Superior temporal gyrus (tissue), 1 donor: ENCODE measurements around the gene MLC1.

Source experiments
- DNase-seq: peaks from one replicate; pipeline ENCODE4 v3.0.0-alpha.2; 2016; ENCODE audit errors: extremely low spot score

The MLC1 gene

DNA sequence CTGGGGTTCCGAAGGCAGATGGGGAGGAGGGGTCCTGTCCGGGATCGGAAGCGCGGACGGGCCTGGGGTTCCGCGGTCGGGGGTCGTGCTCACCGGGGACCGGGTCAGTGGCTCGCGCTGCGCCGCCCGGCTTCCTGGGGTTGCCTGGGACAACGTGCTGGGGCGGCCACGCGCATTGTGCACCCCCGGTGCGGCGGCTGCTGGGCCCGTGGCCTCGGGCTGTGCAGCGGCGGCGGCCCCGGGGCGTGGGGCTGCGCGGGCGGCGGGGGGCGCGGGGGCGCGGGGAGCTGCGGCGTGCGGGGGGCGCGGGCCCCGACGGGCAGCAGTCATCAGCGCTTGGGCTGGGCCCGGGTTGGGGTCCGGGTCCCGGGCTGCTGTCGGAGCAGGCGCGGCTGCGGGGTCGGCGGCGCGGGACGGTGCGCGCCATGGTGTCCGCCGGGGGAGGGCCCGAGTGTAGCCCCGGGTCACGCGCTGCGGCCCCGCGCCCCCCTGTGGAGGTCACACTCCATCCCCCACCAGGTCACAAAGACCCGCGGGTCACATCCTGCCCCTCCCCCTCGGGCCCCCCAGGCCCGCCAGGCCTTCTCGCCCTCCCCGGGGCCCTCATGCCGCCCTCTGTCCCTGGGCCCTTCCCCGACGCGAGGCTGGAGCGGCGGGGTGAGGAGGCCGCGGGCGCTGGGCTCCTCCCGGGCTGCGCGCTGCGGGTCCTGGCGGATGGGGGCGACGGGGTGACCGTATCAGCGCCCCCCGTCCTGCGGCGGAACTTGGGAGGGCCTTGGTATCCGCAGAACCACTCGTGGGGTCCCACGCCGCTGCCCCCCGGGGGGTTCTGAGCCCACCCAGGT is 26.9 kb downstream of the MLC1 start, which contains the start of gene TTLL8:
TTLL8 (minus strand) TSS at position 238 of the 845 bp plus-strand sequence.
- no peak for DNase-seq

DNA sequence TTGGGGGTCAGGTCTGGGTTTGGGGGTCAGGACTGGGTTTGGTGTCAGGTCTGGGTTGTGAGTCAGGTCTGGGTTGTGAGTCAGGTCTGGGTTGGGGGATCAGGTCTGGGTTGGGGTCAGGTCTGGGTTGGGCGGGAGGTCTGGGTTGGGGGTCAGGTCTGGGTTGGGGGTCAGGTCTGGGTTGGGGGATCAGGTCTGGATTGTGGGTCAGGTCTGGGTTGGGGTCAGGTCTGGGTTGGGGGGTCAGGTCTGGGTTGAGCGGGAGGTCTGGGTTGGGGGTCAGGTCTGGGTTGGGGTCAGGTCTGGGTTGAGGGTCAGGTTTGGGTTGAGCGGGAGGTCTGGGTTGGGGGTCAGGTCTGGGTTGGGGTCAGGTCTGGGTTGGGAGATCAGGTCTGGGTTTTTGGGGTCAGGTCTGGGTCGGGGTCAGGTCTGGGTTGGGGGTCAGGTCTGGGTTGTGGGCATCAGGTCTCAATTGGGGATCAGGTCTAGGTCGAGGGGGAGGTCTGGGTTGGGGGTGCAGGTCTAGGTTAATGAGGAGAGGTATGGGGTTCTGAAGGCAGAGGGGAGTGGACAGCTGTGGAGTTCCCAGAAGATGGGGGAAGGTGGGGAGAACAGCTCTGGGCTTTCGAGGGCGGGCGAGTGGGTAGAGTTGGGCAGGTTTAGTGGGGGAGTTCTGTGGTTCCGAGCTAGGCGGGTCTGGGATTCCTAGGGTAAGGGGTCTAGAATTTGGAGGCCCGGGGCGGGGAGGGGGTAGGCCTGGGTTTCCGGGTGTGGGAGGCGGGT is 27.8 kb downstream of the MLC1 start:
- no peak for DNase-seq

DNA sequence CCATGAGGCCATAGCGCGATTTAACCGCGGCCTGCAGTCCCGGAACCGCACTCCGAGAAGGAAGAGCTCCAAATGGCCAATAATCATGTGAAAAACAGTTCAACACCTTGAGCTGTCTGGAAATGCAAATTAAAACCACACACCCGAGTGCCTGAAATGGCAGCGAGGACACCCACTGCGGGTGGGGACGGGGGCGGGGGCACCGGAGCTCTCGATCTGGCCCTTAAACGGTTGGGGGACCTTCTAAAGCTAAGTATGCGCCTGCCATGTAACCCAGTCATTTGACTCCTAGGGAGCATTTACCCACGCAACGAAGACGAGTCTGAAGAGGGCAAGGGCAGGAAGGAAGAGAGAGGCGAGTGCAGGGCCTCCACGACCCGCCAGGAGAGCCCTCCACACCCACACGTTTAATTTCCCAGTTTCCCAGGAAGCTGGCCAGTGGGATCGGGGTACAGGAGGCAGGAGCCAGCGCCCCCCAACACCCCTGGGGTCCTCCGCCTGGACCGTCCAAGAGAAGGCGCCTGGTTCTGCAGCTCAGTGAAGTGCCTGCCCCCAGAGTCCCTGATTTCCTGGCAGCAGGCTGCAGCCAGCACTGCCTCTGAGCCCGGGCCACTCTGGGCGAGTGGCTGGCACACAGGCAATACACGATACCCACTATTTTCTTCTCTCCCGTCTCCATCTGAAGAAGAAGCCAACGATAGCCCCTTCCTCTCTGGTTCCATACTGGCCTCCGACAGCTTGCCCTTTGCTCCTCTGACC is 28.8 kb downstream of the MLC1 start:
- no peak for DNase-seq

DNA sequence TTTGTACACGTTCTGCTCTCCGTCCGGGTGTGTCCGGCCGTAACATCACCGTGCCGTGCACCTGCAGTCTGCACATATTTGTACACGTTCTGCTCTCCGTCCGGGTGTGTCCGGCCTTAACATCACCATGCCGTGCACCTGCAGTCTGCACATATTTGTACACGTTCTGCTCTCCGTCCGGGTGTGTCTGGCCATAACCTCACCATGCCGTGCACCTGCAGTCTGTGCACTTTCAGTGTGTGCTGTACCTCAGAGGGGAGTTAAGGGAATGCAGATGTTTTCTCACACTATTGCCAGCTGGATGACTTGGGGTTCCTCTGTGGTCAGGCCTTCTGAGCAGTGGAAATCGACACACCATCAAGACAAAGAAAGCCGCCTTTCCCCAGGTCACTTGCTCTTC is 31.4 kb downstream of the MLC1 start:
- DNase-seq = no peak

DNA sequence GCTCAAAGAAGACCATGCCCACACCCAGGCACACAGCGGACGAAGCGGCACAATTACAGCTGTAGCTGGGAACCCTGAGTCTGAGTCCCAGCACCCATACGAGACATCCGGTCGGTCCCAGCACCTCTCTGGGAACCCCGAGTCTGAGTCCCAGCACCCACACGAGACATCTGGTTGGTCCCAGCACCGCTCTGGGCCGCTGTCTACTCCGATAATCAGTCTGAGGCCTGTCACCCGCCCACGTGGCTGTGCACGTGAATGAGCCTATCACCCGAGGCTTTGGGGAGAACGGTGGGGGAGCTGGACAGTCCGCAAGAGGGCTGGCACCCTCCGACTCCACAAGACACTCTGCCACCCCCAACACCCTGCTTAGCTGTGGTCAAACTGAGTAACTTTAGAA is 33.3 kb downstream of the MLC1 start:
- DNase-seq = no peak

DNA sequence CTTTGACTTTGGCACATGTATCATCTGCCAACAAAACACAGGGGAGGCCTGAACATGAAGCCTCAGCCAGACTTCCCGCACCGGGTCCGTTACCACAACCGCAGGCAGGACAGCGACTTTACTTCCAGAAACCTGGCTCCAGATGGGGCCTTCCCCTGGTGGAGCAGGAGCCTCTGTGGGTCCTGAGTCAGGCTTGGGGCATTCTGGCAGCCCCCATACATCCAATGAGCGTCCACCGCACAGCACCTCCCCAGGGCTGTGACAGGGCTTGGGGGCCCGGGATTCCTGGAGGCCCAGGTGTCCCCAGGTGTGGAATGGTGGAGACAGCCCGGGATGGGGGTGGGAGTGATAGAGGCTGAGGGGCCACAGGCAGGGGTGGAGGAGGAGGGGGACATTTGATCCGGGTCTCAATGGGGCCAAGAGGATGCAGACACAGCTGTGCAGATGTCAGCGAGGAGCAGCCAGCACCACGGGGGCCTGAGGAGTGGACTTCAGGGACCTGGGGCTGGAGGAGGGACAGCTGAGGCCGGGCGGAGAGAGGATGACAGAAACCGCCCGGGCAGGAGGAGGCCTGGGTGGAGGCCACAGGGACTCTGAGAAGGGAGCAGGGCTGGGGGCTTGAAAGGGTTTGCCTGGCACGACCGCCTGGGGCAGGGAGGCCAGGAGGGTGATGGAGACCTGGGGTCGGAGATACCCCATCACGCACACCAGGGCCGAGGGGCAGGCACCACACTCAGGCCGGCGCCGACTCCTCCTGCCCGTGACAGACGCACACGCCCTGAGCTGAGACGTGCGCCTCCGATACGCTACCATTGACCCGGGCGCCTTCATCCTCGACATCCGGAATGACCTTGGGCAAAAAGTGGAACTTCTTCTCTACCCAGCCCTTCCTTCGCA is 35.7 kb downstream of the MLC1 start:
- DNase-seq = no peak

DNA sequence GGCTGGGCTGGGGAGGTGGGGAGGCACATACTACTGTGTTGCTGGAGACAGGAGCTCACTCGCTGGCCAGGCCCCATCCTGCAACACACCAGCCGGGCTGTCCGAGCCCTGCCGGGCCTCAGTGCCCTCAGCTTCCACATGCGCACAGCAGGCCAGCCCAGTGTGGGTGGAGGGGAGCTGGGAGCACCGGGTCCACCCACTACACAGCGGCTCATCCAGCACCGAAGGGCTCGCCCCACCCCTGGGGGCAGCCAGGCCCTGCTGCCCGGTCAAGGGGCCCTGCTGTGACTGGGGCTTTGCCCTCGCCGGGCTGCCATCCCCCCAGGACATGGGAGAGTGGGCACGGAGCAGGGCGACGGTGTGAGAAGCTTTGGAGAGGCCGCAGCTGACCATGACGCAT is 36.4 kb downstream of the MLC1 start:
- DNase-seq = no peak

DNA sequence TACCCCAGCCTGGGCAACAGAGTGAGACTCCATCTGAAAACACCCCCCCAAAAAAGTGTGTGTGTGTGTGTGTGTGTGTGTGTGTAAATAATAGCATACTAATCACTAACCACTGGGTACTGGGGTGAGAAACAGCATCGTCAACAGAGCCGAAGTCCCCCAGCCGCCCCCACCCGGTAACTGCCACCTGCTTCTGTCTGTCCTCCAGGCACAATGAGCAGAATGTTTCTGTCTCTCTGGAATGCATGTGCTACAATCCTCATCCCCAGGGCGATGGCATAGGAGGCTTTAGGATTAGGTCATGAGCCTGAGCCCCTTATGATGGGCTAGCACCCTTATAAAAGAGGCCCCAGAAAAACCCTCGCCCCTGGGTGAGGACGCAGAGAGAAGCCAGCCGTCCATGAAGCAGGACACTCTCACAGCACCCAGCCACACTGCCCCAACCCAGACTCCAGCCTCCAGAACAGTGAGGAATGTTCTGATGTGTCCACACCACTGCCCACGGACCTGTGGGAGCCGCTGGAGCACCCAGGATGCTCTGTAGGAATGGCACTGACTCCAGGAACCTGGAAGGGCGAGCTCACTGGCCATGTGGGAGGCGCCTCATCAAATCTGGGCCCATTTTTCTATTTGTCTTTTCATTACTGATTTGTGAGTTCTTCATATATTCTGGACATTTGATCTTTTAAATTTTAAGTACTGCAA is 37.0 kb downstream of the MLC1 start:
- no peak for DNase-seq

DNA sequence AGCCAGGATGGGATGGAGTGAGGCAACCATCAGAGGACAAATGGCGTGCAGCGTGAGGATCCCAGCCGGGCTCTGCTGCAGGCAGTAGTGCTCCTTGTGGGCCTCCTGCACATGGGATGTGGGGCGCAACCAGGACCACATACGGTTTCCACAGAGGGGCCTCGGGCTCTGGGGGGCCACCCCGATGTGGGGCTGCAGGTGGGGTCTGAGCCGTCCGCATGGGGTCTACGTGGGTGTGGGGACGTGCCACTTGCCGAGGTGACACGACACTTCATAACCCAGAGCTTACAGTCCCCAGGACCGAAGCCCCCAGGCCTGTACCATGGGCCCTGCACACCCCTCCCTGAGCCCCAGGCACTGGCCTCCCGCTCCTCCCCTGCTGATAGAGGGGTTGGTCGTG is 37.9 kb downstream of the MLC1 start:
- no peak for DNase-seq

DNA sequence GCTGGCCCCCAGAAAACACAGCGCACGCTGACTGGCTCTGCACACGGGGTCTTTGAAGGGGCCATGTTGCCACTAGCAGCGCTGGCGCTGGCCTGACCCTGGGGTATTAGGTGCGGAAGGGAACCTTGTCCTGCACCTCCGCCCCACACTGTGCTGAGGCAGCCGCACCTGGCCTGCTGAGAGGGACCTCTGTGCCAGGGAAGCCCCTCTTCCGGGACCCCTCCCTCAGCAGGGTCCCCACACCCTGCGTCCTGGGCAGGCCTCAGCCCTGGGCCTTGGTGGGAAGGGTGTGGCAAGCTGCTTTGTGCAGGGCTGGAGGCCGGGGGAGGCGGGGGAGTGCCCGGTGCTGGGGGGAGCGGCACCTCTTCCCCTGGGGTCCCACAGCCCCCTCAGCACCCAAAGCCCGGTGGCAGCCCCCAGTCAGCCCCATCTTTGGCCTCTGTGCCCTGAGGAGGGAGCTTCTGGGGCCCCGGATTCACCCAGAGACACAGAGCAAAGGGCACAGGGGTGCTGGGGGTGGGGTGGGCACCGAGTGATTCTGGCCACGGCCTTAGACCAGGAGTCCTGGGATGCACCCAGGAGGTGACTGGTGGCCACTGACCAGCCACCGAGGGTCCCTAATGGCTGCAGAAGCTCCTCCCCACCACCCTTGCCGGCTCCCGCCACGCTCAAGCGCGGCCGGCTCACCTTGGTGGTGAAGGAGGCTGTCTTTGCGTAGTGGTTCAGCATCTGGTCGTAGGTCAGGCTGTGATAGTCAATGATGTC is 38.6 kb downstream of the MLC1 start:
- DNase-seq = no peak

DNA sequence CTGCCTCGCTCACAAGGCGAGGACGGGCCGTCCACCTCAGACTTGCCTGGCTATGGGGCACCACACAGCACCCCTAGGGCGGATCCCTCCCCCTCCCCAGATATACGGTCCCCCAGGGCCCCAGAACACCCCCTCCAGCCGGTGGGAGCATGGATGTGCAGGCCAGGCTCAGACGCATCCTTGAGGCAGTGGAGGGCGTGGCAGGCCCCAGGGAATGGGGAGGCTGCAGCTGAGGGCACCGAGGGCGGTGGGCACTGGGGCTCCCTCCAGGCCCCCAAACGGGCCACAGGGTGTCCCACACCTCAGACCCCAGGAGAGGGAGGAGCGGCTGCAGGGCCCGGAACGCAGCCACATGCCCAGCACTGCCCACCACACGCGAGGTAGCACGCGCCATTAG is 39.2 kb downstream of the MLC1 start:
- no peak for DNase-seq

DNA sequence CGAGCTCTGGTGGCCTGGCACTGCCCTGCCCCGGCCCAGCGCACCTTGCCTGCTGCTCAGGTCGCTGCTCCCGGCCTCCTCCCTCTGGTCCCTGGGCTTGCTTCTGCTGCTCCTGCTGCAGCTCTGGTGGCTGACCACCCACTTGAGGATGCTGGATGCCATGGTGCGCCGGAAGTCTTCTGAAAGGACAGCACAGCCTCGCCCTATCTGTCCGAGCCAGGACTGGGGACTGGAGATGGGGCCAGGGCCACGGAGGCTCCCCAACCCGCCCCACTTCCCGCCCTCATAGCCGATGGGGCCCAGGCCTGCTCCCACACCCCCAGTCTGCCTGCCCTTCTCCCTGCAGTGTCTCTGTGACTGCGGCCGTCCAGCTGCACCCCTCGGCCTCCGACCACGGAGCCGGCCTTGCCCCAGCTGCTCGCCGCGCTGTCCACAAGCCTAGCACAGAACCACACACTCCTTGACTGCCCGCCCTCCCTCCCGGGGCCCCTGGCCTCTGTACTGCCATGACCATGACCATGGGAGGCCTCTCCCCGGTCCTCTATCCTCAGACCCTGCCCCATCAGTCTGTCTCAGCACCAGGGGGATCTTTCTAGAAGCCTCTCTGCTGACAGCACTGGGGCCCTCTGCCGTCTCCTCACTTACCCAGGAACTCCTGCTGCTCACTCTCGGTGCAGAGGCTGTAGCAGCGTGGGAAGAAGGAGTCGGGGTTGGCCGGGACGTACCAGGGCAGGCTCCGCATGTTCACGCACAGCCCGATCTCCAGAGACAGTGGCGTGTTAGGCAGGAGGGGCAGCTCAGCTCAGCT is 39.8 kb downstream of the MLC1 start:
- DNase-seq = no peak

DNA sequence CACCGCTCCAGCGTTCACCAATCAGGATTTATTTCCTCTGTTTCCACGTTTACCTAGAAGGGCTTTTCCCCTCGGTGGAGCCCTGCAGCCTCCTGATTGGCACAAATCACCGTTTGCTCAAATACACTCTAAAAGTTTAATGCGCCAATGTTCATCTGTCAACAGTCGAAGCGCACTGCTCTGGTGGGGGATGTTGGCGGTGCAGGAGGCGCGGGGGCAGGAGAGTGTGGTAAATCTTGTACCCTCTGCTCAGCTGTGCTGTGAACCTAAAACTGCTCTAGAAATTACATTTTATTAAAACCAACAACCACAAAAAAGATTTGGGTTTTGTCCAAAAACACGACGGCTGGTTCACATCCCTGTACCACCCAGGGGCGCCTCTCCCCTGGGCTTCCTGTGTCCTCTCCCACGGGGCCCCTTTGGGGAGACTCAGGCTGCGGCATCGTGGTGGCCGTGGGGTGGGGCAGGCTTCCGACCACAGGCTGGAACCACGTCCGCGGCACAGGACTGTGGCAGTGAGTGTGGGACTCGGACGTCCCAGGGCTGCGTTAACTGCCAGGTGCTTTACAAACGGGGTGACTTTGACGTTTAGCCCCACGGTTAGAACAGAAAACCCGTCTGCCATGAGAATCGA is 40.6 kb downstream of the MLC1 start:
- no peak for DNase-seq

DNA sequence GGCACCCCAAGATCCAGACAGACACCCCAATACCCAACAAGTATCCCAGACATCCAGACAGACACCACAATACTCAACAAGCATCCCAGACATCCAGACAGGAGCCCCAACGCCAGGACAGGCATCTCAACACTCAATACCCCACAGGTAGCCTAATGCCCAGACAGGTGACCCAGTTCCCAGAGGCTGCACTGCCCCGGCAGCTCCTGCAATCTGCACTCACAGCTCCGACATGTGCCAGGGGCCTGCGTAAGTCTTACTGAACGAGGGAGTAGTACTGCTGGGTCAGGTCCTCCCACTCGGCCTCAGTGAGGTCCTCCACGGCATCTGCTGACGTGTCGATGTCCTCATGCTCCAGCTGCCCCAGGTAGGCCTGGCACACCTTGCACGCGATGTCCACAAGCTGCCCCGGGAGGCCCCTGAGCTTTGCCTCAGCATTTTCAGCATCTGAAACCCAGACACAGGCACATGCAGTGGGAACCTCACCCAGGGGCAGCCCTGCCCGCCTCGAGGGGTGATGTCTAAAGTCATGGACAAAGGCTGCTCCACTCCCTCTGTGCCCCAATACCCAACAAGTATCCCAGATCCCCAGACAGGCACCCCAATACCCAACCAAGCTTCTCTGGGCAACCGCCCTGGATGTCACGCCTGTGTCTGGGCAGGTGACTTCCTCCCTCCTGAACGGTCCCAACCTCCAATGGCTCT is 43.7 kb downstream of the MLC1 start:
- DNase-seq = no peak

DNA sequence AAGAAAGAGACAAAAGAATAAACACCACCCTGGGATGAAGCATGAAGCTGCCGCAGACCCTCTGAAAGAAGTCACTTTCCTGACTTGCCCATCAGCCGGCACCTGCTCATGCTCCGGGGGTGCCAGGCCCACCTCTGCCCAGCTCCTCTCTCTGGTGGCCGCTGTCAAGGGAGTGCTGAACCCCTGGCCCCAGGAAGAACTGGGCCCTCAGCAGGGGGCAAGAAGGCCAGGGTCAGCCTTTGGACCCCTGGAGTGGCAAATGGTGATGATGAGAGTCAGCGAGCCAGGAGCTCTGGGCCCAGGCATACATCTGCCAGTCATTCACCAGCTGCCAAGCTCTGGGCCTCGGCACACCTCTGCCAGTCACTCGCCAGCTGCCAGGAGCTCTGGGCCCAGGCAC is 44.5 kb downstream of the MLC1 start:
- DNase-seq = no peak

DNA sequence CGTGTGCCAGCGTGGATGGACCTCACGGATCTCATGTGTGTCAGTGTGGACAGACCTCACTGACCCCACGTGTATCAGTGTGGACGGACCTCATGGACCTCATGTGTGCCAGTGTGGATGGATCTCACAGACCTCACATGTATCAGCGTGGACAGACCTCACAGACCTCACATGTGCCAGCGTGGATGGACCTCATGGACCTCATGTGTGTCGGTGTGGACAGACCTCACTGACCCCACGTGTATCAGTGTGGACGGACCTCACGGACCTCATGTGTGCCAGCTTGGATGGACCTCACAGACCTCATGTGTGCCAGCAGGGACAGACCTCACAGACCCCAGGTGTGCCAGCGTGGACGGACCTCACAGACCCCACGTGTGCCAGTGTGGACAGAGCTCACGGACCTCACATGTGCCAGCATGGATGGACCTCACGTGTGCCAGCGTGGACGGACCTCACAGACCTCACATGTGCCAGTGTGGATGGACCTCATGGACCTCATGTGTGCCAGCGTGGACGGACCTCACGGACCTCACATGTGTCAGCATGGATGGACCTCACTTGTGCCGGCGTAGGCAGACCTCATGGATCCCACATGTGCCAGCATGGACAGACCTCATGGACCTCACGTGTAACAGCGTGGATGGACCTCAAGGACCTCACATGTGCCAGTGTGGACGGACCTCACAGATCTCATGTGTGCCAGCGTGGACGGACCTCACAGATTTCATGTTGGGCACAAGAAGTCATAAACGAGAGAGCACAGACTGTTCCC is 45.4 kb downstream of the MLC1 start:
- DNase-seq = no peak
